Left ventricle myocardium inferior (tissue), 1 donor: ENCODE results near the gene BAZ2A. TPM values are rescaled to one million over a fixed set of nuclear protein-coding genes. Genes with fewer than 3 reads are reported as not detected.

ENCODE experiments used
- DNase-seq: peaks from one replicate; pipeline ENCODE4 v3.0.0-alpha.2; 2020
- H3K27ac ChIP-seq: fragments of 200-600 bp; replicated peaks from 2 replicates; pipeline ENCODE4 v1.8.0; 2021
- H3K27me3 ChIP-seq: fragments of 200-600 bp; 2 replicates; pipeline ENCODE4 v1.8.0; 2021; ENCODE audit warnings: low read depth
- H3K36me3 ChIP-seq: fragments of 200-600 bp; 2 replicates; pipeline ENCODE4 v1.8.0; 2021
- H3K4me1 ChIP-seq: fragments of 200-600 bp; 2 replicates; pipeline ENCODE4 v1.8.0; 2021
- H3K4me3 ChIP-seq: fragments of 200-600 bp; 2 replicates; pipeline ENCODE4 v1.8.0; 2021; ENCODE audit warnings: mild to moderate bottlenecking, moderate library complexity
- H3K9me3 ChIP-seq: fragments of 200-600 bp; replicated peaks from 2 replicates; pipeline ENCODE4 v1.8.0; 2021
- CTCF ChIP-seq: fragments of 200-600 bp; IDR thresholded peaks from 2 replicates; pipeline ENCODE4 v1.8.0; 2021; ENCODE audit warnings: antibody characterized with exemption, mild to moderate bottlenecking, borderline replicate concordance
- intact Hi-C: fragments of 100-400 bp; cut with micrococcal nuclease; formaldehyde crosslinking; loops from one replicate; pipeline ENCODE4 v1.11.0; 2022
- total RNA-seq: library from RNA; stranded (reverse); fragmentation: NEBNext Ultra II Directional; extraction: Animal tissue kit (Norgen Biotek cat#: 25700); gene quantifications from one replicate; pipeline ENCODE4 v1.2.1, GENCODE V29; 2021
- donor health status: DM: no; HTN: yes; CAD: no; lungs with severe emphysema.

BAZ2A gene
- total RNA-seq, 1 donor from 2014 or later, result 39.1 TPM

GRCh38 chr12:56641219-56641618, 11.1 kb upstream of the BAZ2A start:
- no peak for TF ChIP-seq CTCF
- intact Hi-C loops, result loop anchor here (10.0 kb wide), 1 partner anchor 84 kb away; the partner anchor contains the start of gene NACA

GRCh38 chr12:56637621-56638020, 7.5 kb upstream of the BAZ2A start:
- no peak for TF ChIP-seq CTCF
- intact Hi-C loops, result no loop called here
- H3K9me3 ChIP-seq, result no peaks in the 10 kb centered on the region
- peaks cover 55% of the 10 kb centered on the region for H3K36me3 ChIP-seq
- H3K27ac ChIP-seq, result peak overlapping the region; percentile 97
- H3K4me3 ChIP-seq, result peak overlapping the region; percentile 87
- H3K4me1 ChIP-seq, result peaks cover 92% of the 10 kb centered on the region
- DNase-seq, result no peak
- no peaks in the 10 kb centered on the region for H3K27me3 ChIP-seq

More at GRCh38 chr12:56641219-56641618, 11.1 kb upstream of the BAZ2A start:
- H3K4me3 ChIP-seq, result peak overlapping the region; percentile 1
- H3K36me3 ChIP-seq, result peaks cover 80% of the 10 kb centered on the region
- peaks cover 89% of the 10 kb centered on the region for H3K4me1 ChIP-seq
- H3K9me3 ChIP-seq, result no peaks in the 10 kb centered on the region
- DNase-seq, result no peak
- H3K27me3 ChIP-seq, result no peaks in the 10 kb centered on the region
- H3K27ac ChIP-seq, result peak overlapping the region; percentile 33

GRCh38 chr12:56636675-56637540, 6.8 kb upstream of the BAZ2A start:
- Histone ChIP-seq H3K4me1 (peaks cover 92% of the 10 kb centered on the region), H3K27ac (peak overlapping the region; percentile 97), H3K4me3 (peak overlapping the region; percentile 87), H3K9me3 (no peaks in the 10 kb centered on the region), H3K27me3 (no peaks in the 10 kb centered on the region), H3K36me3 (peaks cover 47% of the 10 kb centered on the region)
- peak; percentile 74 for TF ChIP-seq CTCF
- intact Hi-C loops, result no loop called here
- peak; percentile 99 for DNase-seq

- no peak for TF ChIP-seq CTCF
- Histone ChIP-seq H3K4me3 (peak overlapping the region; percentile 87), H3K36me3 (peaks cover 39% of the 10 kb centered on the region), H3K4me1 (peaks cover 92% of the 10 kb centered on the region), H3K27ac (peak overlapping the region; percentile 97), H3K9me3 (no peaks in the 10 kb centered on the region), H3K27me3 (no peaks in the 10 kb centered on the region)
- DNase-seq, result peak; percentile 92
- intact Hi-C loops, result no loop called here
These were observed 5.9 kb upstream of the BAZ2A start for GRCh38 chr12:56635806-56636674.

GRCh38 chr12:56634837-56635791, 5.0 kb upstream of the BAZ2A start:
- Histone ChIP-seq H3K27ac (peak overlapping the region; percentile 97), H3K36me3 (peaks cover 30% of the 10 kb centered on the region), H3K9me3 (no peaks in the 10 kb centered on the region), H3K4me3 (peak overlapping the region; percentile 87), H3K27me3 (no peaks in the 10 kb centered on the region), H3K4me1 (peaks cover 92% of the 10 kb centered on the region)
- intact Hi-C loops, result no loop called here
- peak; percentile 75 for DNase-seq
- peak; percentile 54 for TF ChIP-seq CTCF
